GM12865 (cell line): Measurements from ENCODE around the gene ANKIB1.
A peak's percentile ranks its signal among the peaks of the same experiment; 100 is the strongest.

ENCODE experiments used
- DNase-seq: peaks from one replicate; pipeline ENCODE4 v3.0.0; 2010; ENCODE audit warnings: low read depth
- H3K4me3 ChIP-seq: 2 replicates; pipeline ENCODE4 v1.5.1; 2011; ENCODE audit warnings: mild to moderate bottlenecking, low read depth, low read length, control low read depth
- TF ChIP-seq, protein P1 (sequence below): IDR thresholded peaks from 2 replicates; pipeline ENCODE4 v1.5.1; 2011; ENCODE audit warnings: low read length, control low read depth, low read depth, inconsistent platforms; ENCODE audit not compliant: insufficient read depth; ENCODE audit errors: missing control alignments

ANKIB1 gene

DNA sequence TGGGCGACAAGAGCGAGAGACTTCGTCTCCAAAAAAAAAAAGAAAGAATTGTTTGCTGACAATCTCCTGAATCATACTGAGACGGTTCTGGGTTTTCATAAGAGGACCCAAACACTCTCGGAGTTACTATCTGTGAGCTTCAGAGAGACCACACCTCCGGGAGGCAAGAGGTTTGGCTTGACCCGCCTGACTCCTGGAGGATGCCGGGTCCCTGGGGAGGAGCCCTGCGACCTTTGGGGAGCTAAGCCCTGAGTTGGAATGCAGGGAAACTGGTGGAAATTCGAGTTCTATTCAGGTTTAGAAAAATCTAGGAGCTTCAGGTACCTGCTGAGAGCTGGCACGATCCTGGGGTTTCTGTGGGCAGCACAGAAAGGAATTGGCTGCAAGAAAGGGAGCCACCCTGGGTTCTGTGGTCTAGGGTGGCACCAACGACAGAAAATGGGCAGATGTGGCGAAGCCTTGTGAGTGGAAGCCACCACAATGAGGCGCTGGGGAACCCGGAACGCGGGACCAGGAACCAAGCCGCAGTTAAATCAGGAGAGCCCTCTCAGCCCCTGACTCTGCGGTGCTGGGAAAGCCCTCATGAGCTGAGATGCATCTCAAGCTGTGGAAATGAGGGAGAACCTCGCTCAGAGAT, 179.7 kb downstream of the ANKIB1 start:
- TF ChIP-seq, protein P1, sequence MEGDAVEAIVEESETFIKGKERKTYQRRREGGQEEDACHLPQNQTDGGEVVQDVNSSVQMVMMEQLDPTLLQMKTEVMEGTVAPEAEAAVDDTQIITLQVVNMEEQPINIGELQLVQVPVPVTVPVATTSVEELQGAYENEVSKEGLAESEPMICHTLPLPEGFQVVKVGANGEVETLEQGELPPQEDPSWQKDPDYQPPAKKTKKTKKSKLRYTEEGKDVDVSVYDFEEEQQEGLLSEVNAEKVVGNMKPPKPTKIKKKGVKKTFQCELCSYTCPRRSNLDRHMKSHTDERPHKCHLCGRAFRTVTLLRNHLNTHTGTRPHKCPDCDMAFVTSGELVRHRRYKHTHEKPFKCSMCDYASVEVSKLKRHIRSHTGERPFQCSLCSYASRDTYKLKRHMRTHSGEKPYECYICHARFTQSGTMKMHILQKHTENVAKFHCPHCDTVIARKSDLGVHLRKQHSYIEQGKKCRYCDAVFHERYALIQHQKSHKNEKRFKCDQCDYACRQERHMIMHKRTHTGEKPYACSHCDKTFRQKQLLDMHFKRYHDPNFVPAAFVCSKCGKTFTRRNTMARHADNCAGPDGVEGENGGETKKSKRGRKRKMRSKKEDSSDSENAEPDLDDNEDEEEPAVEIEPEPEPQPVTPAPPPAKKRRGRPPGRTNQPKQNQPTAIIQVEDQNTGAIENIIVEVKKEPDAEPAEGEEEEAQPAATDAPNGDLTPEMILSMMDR: no peak
- DNase-seq: peak; percentile 41
- peak overlapping the region; percentile 55 for H3K4me3 ChIP-seq

GRCh38 chr7:92427193-92427592, 181.4 kb downstream of the ANKIB1 start:
- DNase-seq: no peak
- H3K4me3 ChIP-seq: no peak overlapping the region
- TF ChIP-seq, protein P1: no peak

DNA sequence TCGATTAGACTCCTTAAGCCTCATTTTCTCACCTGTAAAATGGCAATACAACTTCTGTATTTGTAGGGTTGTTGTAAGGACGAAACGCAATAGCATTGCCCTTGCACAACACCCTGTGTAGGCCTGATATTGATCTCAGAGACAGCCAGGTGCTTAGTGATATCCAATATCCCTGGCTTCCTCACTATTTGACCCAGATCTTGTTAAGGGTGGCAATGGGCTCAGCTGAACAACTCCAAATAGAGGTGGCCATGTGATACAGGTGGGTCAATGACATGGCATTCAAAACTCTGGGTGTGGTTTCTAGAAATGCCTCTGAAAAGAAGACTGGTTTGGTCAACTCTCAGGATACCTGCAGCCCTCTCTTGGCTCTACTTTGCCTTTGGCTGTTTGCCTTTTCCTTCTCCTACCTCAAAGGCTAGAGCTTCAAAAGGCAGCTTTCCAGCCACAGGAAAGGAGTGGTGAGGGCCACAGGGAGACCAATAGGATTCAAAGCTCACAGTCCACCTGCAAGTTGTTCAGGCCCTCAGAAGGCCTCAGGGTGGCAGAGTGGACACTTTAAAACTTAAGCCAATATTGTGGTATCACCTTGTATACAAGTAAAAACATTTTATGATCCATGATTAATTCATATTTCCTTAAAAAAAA, 186.6 kb downstream of the ANKIB1 start:
- no peak for DNase-seq
- TF ChIP-seq, protein P1: no peak
- no peak overlapping the region for H3K4me3 ChIP-seq

DNA sequence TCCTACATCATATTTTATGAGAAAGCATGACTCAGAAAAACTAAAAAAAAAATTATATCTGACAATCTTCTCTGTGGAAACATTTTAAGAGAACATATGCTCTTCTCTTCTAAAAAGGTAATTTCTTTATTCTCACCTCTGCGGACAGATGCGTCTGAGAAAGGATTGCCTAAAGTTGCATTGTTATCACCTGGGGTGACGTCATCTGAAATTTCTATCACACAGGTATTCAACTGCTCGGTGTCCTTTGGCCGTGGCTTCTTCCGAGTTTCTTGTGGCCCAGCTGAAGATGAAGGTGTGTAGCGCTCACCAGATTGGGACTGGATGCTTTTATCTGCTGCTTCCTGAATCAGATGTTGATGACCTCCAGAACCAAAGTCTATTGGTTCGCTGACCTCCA, 187.2 kb downstream of the ANKIB1 start:
- TF ChIP-seq, protein P1: no peak
- no peak for DNase-seq
- no peak overlapping the region for H3K4me3 ChIP-seq

GRCh38 chr7:92435542-92435941, 189.8 kb downstream of the ANKIB1 start:
- no peak for DNase-seq
- no peak overlapping the region for H3K4me3 ChIP-seq
- TF ChIP-seq, protein P1: no peak

DNA sequence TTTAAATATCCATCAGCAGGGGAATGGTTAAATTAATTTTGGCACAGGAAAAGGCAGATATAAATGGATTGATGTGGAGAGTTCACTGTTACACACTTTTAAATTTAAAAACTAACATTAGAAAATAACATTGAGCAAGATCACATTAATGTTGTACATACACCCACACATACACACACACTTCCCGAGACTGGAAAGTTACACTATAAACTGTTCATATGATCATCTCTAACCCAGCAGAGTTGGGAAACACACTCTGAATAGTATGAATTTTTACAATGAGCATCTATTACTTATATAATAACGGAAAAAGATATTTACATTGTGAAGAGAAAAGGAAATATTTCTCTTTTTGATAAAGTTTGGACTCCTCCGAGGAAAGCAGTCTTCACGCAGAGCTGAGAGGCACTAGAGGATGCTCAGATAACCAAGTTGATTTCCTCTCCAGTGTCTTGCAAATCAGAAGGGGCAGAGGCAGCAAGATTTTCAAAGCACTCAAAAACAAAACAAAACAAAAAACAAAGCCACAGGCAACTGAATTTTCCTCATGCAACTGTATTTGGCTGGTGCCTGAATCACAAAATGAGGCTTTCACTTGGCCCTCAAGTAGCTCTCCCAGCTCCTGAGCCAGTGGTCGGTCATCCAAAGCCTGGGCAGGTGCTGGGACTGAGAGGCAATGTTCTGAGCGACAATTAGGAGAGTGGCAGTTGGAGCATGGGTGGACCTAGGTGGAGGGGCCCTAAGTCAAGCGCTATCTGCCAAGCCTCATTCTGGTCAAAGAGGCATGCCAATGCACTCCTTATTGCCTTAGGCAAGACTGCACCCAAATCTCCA, 191.1 kb downstream of the ANKIB1 start:
- no peak for DNase-seq
- no peak overlapping the region for H3K4me3 ChIP-seq
- TF ChIP-seq, protein P1: no peak
